Stimulated activated CD4-positive, alpha-beta T cell treated with anti-CD3 and anti-CD28 coated beads, Interleukin-4, amount 100 ng/mL, for 4 hours (primary cell): ENCODE data around the gene LSM12.
A peak's percentile ranks its signal among the peaks of the same experiment; 100 is the strongest.
"Not testable (repeated sequence)": the region's sequence is repeated elsewhere in the genome, so short reads cannot be mapped to it uniquely, and the experiment has no call there.

Experiments used
- DNase-seq, 2 experiments: peaks; one replicate each; pipeline ENCODE4 v3.0.0-alpha.2; 2020

The LSM12 gene

DNA sequence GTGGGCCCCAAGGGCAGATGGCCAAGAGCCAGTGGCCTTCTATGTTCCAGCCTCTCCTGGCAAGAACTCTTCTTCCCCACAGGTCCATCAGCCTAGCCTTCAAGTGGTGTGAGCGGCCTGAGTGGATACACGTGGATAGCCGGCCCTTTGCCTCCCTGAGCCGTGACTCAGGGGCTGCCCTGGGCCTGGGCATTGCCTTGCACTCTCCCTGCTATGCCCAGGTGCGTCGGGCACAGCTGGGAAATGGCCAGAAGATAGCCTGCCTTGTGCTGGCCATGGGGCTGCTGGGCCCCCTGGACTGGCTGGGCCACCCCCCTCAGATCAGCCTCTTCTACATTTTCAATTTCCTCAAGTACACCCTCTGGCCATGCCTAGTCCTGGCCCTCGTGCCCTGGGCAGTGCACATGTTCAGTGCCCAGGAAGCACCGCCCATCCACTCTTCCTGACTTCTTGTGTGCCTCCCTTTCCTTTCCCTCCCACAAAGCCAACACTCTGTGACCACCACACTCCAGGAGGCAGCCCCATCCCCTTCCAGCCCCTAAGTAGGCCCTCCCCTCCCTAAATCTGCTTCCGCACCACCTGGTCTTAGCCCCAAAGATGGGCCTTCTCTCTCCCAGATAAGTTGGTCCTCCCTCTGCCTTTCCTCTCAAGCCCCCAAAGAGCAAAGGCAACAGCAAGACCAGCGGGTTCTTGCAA lies 9.3 kb upstream of the LSM12 start:
- DNase-seq, result no peak

- DNase-seq, result no peak
Measured at GRCh38 chr17:44074911-44075285, 8.4 kb upstream of the LSM12 start.

- DNase-seq, result no peak
Measured at GRCh38 chr17:44074231-44074910, 7.9 kb upstream of the LSM12 start.

GRCh38 chr17:44071772-44072171 lies 5.3 kb upstream of the LSM12 start:
- no peak for DNase-seq

GRCh38 chr17:44071198-44071520 lies 4.7 kb upstream of the LSM12 start:
- DNase-seq, result peak in 1 of 2 experiments; percentile 69

DNA sequence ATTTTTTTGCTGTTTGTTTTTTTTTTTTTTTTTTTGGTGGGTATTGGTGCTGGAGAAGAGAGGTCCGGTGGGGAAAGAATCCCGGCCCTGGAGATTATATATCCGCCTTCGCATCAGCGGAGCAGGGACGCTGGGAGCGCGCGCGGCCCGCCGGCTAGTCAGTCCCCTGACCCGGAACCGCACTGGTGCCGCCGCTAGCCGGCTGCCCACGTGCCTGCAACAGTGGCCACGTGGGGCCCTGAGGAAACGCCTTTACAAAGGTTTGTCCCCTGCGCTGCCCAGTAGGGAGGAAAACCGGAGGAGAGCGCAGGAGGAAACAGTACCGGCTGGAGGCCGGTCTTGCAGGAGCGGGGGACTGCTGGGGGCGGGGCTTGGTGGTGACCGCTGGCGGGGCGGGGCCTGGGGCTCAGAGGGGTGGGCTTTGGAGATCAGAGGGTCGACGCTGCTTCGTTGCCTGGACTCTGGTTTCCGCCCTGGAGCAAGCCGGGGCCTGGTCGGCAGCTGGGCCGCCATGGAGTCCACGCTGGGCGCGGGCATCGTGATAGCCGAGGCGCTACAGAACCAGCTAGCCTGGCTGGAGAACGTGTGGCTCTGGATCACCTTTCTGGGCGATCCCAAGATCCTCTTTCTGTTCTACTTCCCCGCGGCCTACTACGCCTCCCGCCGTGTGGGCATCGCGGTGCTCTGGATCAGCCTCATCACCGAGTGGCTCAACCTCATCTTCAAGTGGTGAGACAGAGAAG lies 4.2 kb upstream of the LSM12 start, which contains the start of gene G6PC3:
G6PC3 (plus strand) TSS at position 281 of the 743 bp plus-strand sequence; CDS start at position 512, 231 bp downstream.
- DNase-seq, result peak; percentile 70 to 83

GRCh38 chr17:44069974-44070454 lies 3.5 kb upstream of the LSM12 start:
- DNase-seq, result no peak

DNA sequence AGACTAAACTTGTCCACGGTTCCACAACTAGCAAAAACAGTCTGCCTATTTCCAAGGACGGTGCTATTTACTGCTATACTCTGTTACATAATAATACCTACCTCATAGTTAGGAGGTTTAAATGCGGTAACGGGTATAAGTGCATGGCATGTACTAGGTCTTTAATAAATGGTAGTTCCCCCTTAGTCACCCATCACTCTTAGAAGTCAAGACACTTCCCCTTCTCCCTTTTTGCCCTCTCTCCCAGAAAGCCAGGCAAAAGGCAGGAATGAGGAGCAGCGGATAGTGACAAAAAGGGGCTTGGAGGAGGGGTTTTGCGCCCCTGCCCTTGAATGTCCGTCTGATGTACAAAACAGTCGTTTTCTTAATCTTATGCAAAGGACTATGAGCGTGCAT lies 1.1 kb upstream of the LSM12 start:
- DNase-seq, result no peak

DNA sequence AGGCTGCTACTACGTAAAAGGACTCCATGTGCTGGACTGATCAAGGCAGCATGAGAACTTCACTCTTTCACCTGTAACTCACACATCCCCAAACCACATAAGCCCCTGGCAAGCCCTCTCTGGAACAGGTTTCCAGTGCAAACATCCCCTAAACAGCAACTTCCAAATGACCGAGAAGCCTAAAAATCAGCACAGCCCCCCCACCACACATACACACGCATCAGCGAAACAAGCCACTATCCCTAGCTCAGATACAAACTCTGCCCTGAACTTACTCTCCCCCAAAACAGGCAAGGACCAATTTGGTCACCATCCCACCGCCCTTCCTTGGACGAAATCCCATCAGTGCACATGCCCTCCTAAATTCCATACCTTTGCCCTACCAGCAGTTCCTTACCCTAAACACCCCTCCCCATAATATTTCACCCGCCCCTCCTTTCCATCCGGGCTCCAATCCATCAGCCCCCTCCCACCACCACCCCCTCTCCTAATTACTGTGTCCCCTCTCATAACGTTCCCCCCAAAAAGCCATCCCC lies 735 bp downstream of the LSM12 start:
- DNase-seq, result no peak

DNA sequence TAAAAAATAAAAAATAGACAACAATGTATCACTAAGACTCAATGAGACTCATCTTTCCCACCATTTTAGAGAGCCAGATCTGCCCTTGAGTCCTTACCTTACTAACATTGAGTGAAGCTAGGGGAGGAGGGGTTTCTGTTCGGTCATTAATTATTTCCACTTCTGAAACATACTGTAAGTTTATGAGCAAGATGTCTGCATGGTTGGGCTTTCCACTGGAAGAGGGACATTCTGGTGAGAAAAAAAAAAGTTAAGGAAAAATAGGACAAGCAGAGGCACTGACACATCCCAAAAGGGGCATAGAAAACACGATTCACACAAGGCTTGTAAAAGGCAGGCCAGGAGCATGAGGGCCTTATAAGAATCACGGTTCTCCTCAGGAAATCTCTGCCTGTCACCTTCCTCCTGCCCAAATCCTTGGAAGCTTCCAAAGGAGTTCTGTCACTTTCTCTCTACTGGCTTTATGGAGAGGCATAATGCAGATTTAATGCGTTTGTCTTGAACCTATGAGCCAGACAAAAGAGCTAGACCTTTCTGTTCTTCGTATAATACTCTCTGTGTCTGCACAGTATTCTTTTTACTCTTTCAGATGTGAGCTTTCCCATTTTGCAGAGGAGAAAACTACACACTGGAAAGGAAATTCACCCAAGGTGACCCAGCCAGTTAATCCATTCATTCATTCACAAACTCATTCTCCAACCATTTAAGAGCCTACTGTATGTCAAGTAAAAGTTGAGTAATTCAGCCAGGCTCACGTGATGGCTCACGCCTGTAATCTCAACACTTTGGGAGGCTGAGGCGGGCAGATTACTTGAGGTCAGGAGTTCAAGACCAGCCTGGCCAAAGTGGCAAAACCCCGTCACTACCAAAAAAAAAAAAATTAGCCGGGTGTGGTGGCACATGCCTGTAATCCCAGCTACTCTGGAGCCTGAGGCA lies 2.5 kb downstream of the LSM12 start:
- no peak for DNase-seq

DNA sequence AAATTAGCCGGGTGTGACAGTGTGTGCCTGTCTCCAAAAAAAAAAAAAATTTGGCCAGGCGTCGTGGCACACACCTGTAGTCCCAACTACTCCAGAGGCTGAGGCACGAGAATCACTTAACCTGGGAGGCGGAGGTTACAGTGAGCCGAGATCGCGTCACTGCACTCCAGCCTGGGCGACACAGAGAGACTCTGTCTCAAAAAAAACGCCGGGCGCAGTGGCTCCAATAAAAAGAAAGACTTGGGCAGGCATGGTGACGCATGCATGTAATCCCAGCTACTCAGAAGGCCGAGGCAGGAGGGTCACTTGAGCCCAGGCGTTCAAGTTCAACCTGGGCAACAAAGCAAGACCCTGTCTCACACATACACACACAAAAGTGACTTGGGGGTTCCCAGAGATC lies 3.6 kb downstream of the LSM12 start:
- DNase-seq, result no peak

GRCh38 chr17:44061446-44061845 lies 5.0 kb downstream of the LSM12 start:
- no peak for DNase-seq

DNA sequence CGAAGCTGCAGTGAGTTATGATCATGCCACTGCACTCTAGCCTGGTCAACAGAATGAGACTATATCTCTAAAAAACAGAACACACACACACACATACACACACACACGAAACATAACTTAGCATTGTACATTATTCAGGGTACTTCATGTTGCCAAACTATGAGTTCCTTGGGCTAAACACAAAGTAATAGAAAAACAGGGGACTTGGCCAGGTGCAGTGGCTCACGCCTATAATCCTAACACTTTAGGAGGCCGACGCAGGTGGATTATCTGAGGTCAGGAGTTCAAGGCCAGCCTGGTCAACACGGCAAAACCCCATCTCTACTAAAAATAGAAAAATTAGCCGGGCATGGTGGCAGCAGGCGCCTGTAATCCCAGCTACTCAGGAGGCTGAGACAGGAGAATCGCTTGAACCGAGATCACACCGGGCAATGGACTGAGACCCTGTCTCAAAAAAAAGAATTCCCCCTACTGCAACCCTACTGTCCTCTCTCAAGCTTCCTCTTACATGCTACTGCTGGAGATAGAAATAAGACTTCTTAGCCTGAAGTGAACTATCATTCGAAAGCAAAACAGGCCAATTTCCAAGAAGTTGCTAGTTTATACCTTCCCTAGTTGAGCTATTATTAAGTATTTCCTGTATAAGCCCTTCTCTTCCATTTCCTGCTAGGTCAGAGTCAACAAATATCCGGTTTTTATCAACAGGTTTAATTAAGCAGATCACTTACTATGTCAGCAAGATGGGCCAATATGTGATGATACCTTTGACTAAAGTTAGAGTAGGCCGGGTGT lies 7.2 kb downstream of the LSM12 start:
- no peak for DNase-seq

GRCh38 chr17:44053125-44053872 lies 13.2 kb downstream of the LSM12 start:
- DNase-seq, result no peak

GRCh38 chr17:44049294-44050060 lies 17.0 kb downstream of the LSM12 start:
- no peak for DNase-seq

DNA sequence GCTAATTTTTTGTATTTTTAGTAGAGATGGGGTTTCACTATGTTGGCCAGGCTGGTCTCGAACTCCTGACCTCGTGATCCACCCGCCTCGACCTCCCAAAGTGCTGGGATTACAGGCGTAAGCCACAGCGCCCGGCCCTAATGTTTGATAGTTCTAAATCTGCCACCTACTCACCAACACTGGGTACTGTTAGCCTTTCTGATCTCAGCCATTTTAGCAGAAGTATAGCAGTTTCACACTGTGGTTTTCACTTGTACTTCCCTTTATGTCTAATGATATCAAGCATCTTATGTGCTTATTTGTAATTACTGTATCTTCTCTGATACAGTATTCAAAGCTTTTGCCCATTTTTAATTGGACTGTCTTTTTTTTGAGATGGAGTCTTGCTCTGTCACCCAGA lies 19.6 kb downstream of the LSM12 start:
- DNase-seq, result not testable (repeated sequence)

- DNase-seq, result no peak
Measured at GRCh38 chr17:44045486-44045885, 21.0 kb downstream of the LSM12 start.

GRCh38 chr17:44044071-44044470 lies 22.4 kb downstream of the LSM12 start:
- no peak for DNase-seq

DNA sequence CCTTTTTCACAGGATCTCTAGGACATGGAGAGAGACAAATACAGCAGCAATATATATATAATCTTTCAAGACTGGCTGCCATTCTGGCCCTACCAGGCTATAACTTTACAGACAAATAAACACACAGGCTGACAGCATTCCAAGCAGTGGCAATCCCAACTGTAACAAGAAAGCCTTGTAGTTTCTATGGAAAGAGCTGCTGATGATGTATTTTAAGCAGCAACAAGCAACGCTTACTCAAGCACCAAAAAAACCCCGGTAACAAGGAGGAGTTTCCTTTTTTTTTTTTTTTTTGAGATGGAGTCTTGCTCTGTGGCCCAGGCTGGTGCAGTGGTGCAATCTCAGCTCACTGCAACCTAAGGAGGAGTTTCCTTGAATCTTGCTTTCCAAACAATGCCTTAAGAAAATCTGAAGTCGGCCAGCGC lies 23.2 kb downstream of the LSM12 start:
- DNase-seq, result no peak
